CD14-positive monocyte (primary cell): ENCODE measurements around the gene FXR2. TPM values are rescaled to one million over a fixed set of nuclear protein-coding genes. Genes with fewer than 3 reads are reported as not detected.

ENCODE experiments used
- DNase-seq, 3 donors: peaks; one replicate each; pipeline ENCODE4 v3.0.0-alpha.2; 2011 to 2022
- H2AFZ ChIP-seq: 2 replicates; pipeline ENCODE4 v1.6.0; 2012; ENCODE audit warnings: mild to moderate bottlenecking, low read depth, low read length, inconsistent platforms; ENCODE audit not compliant: insufficient read depth, poor library complexity, severe bottlenecking
- H3K27ac ChIP-seq, 2 donors: 1 replicate in 1 of 2; 2 replicates in 1 of 2; pipeline ENCODE4 v1.5.1; 2012 to 2013; ENCODE audit warnings: low read length in 2 of 2, control low read depth in 1 of 2, inconsistent platforms in 1 of 2, low read depth in 1 of 2, mild to moderate bottlenecking in 1 of 2
- H3K27me3 ChIP-seq, 2 donors: one replicate each; pipeline versions ENCODE4 v1.6.0 to v1.6.1; 2011 to 2013; ENCODE audit warnings: low read length in 2 of 2; ENCODE audit not compliant: control insufficient read depth in 2 of 2, insufficient read depth in 2 of 2
- H3K36me3 ChIP-seq, 2 donors: replicated peaks in 1 of 2; 1 replicate in 1 of 2; 2 replicates in 1 of 2; pipeline versions ENCODE4 v1.5.1 to v1.6.1; 2012 to 2013; ENCODE audit warnings: low read length in 2 of 2, control low read depth in 1 of 2, inconsistent platforms in 1 of 2, mild to moderate bottlenecking in 1 of 2; ENCODE audit not compliant: insufficient read depth in 2 of 2, control insufficient read depth in 1 of 2
- H3K4me1 ChIP-seq, 2 donors: 1 replicate in 1 of 2; 2 replicates in 1 of 2; pipeline versions ENCODE4 v1.5.1 to v1.6.1; 2012 to 2013; ENCODE audit warnings: low read length in 2 of 2, control low read depth in 1 of 2, inconsistent platforms in 1 of 2, mild to moderate bottlenecking in 1 of 2, moderate library complexity in 1 of 2; ENCODE audit not compliant: insufficient read depth in 2 of 2, control insufficient read depth in 1 of 2
- H3K4me2 ChIP-seq: replicated peaks from 2 replicates; pipeline ENCODE3; 2012; ENCODE audit warnings: low read length, moderate library complexity, mild to moderate bottlenecking; ENCODE audit not compliant: poor library complexity, severe bottlenecking; ENCODE audit errors: extremely low read depth
- H3K4me3 ChIP-seq, 3 experiments: fragments of 200-600 bp in 1 of 3; sonication (generic) in 1 of 3; replicated peaks in 1 of 3; 1 replicate in 2 of 3; 2 replicates in 1 of 3; pipeline ENCODE4 v1.5.1; 2011 to 2013; ENCODE audit warnings: low read length in 3 of 3, mild to moderate bottlenecking in 3 of 3, control low read depth in 2 of 3, low read depth in 2 of 3, inconsistent platforms in 1 of 3, moderate library complexity in 1 of 3
- H3K79me2 ChIP-seq: 2 replicates; pipeline ENCODE4 v1.6.0; 2012; ENCODE audit warnings: mild to moderate bottlenecking, control low read depth, inconsistent platforms, low read length, moderate library complexity; ENCODE audit not compliant: insufficient read depth
- H3K9ac ChIP-seq: 2 replicates; pipeline ENCODE4 v1.6.0; 2017; ENCODE audit warnings: low read length, mild to moderate bottlenecking; ENCODE audit not compliant: insufficient read depth, poor library complexity, severe bottlenecking
- H3K9me3 ChIP-seq, 2 donors: replicated peaks in 1 of 2; 1 replicate in 1 of 2; 2 replicates in 1 of 2; pipeline versions ENCODE4 v1.5.1 to v1.6.1; 2012 to 2013; ENCODE audit warnings: low read length in 2 of 2, control low read depth in 1 of 2; ENCODE audit not compliant: control insufficient read depth in 1 of 2, insufficient read depth in 1 of 2
- H4K20me1 ChIP-seq: 2 replicates; pipeline ENCODE4 v1.6.0; 2012; ENCODE audit warnings: mild to moderate bottlenecking, low read length, control low read depth, moderate library complexity; ENCODE audit not compliant: insufficient read depth
- H3K27ac Mint-ChIP-seq, 7 donors: one replicate each; pipeline ENCODE4 v1.8.0; 2020; ENCODE audit warnings: mild to moderate bottlenecking in 7 of 7, mixed read lengths in 7 of 7, moderate library complexity in 6 of 7, inconsistent platforms in 2 of 7
- H3K27me3 Mint-ChIP-seq, 3 donors: one replicate each; pipeline ENCODE4 v1.8.0; 2021 to 2022; ENCODE audit warnings: low read depth in 3 of 3, mild to moderate bottlenecking in 3 of 3, mixed read lengths in 3 of 3, moderate library complexity in 3 of 3, inconsistent platforms in 1 of 3
- H3K36me3 Mint-ChIP-seq, 2 donors: one replicate each; pipeline ENCODE4 v1.8.0; 2020; ENCODE audit warnings: mixed read lengths in 2 of 2, inconsistent platforms in 1 of 2, mild to moderate bottlenecking in 1 of 2
- H3K4me1 Mint-ChIP-seq: one replicate; pipeline ENCODE4 v1.8.0; 2020; ENCODE audit warnings: mild to moderate bottlenecking, mixed read lengths
- H3K4me3 Mint-ChIP-seq, 2 donors: one replicate each; pipeline ENCODE4 v1.8.0; 2020; ENCODE audit warnings: mild to moderate bottlenecking in 2 of 2, mixed read lengths in 2 of 2, moderate library complexity in 1 of 2
- H3K9me3 Mint-ChIP-seq, 7 donors: one replicate each; pipeline ENCODE4 v1.8.0; 2020 to 2022; ENCODE audit warnings: mixed read lengths in 7 of 7, mild to moderate bottlenecking in 6 of 7, moderate library complexity in 6 of 7, inconsistent platforms in 2 of 7
- WGBS: methylation state at CpG from one replicate; pipeline ENCODE4 v1.1.5; 2013; ENCODE audit warnings: missing lambda C conversion rate; ENCODE audit not compliant: insufficient coverage; 5-methylcytosine and 5-hydroxymethylcytosine counted together
- intact Hi-C, 2 donors: fragments of 100-400 bp; cut with micrococcal nuclease; formaldehyde crosslinking; loops; one replicate each; pipeline versions ENCODE4 v1.15.0 to v1.15.1; 2023
- polyA plus RNA-seq, 3 donors: library from polyadenylated mRNA; depleted of rRNA in 1 of 3; unstranded in 2 of 3; stranded (reverse) in 1 of 3; fragments of 300-500 nt in 2 of 3; fragments of >200 nt in 1 of 3; fragmentation: Illumina TruSeq in 2 of 3; gene quantifications; 1 replicate in 2 of 3; 2 replicates in 1 of 3; pipeline ENCODE4 v1.2.3, GENCODE V29; 2012 to 2021
- TF ChIP-seq, protein P1 (sequence below): fragments of 200-600 bp; IDR thresholded peaks from one replicate; pipeline ENCODE4 v1.8.0; 2022; ENCODE audit warnings: antibody characterized with exemption, mild to moderate bottlenecking

The FXR2 gene
- polyA plus RNA-seq, 3 donors, result 6.2 to 23.0 (median 9.2) TPM

- Mint-ChIP-seq H3K27me3 (peaks cover 5 to 8% (median 5%) of the 10 kb centered on the region in 3 donors), H3K4me1 (peaks cover 33% of the 10 kb centered on the region), H3K9me3 (peaks cover 0 to 12% (median 4%) of the 10 kb centered on the region in 7 donors), H3K4me3 (no peak overlapping the region), H3K27ac (no peak overlapping the region), H3K36me3 (peaks cover 0 to 3% of the 10 kb centered on the region in 2 donors)
- Histone ChIP-seq H4K20me1 (no peaks in the 10 kb centered on the region), H3K79me2 (no peaks in the 10 kb centered on the region), H3K4me1 (peaks cover 20 to 28% of the 10 kb centered on the region in 2 donors), H3K4me3 (no peak overlapping the region), H3K4me2 (no peak overlapping the region), H3K36me3 (no peaks in the 10 kb centered on the region), H3K27ac (no peak overlapping the region), H3K27me3 (no peaks in the 10 kb centered on the region), H3K9me3 (no peaks in the 10 kb centered on the region), H2AFZ (no peak overlapping the region), H3K9ac (no peak overlapping the region)
- intact Hi-C loops, result no loop called here
- WGBS, result 97% methylated on average over 22 of the region's 26 CpGs
- no peak for DNase-seq
- TF ChIP-seq, protein P1, sequence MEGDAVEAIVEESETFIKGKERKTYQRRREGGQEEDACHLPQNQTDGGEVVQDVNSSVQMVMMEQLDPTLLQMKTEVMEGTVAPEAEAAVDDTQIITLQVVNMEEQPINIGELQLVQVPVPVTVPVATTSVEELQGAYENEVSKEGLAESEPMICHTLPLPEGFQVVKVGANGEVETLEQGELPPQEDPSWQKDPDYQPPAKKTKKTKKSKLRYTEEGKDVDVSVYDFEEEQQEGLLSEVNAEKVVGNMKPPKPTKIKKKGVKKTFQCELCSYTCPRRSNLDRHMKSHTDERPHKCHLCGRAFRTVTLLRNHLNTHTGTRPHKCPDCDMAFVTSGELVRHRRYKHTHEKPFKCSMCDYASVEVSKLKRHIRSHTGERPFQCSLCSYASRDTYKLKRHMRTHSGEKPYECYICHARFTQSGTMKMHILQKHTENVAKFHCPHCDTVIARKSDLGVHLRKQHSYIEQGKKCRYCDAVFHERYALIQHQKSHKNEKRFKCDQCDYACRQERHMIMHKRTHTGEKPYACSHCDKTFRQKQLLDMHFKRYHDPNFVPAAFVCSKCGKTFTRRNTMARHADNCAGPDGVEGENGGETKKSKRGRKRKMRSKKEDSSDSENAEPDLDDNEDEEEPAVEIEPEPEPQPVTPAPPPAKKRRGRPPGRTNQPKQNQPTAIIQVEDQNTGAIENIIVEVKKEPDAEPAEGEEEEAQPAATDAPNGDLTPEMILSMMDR, result no peak
Observed at GRCh38 chr17:7640783-7641182, 26.1 kb upstream of the FXR2 start.

GRCh38 chr17:7636163-7636562 lies 21.5 kb upstream of the FXR2 start:
- intact Hi-C loops, result no loop called here
- H3K27ac Mint-ChIP-seq, result peak overlapping the region in 1 of 7 donors; percentile 70

More at GRCh38 chr17:7636163-7636562, 21.5 kb upstream of the FXR2 start:
- Histone ChIP-seq H3K4me3 (no peak overlapping the region), H3K4me1 (peaks cover 3 to 7% of the 10 kb centered on the region in 2 donors), H3K4me2 (no peak overlapping the region), H3K9me3 (no peaks in the 10 kb centered on the region), H3K9ac (no peak overlapping the region), H3K27me3 (no peaks in the 10 kb centered on the region), H3K36me3 (no peaks in the 10 kb centered on the region), H3K27ac (no peak overlapping the region), H4K20me1 (no peaks in the 10 kb centered on the region), H3K79me2 (no peaks in the 10 kb centered on the region), H2AFZ (no peak overlapping the region)
- TF ChIP-seq, protein P1, result no peak
- H3K27me3 Mint-ChIP-seq, result peaks cover 2 to 11% (median 8%) of the 10 kb centered on the region in 3 donors
- DNase-seq, result no peak
- 91% methylated on average over 5 of the region's 5 CpGs for WGBS
- peak overlapping the region in 1 of 2 donors; percentile 3 for H3K4me3 Mint-ChIP-seq
- peaks cover 16% of the 10 kb centered on the region for H3K4me1 Mint-ChIP-seq
- H3K36me3 Mint-ChIP-seq, result peaks cover 0 to 3% of the 10 kb centered on the region in 2 donors
- peaks cover 0 to 3% (median 0%) of the 10 kb centered on the region in 7 donors for H3K9me3 Mint-ChIP-seq
